Vagina (tissue), 2 donors: ENCODE data around the gene C11orf58.

ENCODE experiments used
- CTCF ChIP-seq, 3 experiments: fragments of 450-650 bp in 2 of 3; fragments of 200-600 bp in 1 of 3; sonication (generic) in 1 of 3; IDR thresholded peaks; one replicate each; pipeline ENCODE4 v1.5.1; 2017 to 2019; ENCODE audit warnings: antibody characterized with exemption in 3 of 3, mild to moderate bottlenecking in 2 of 3, moderate library complexity in 2 of 3
- POLR2A ChIP-seq, 2 donors: fragments of 450-650 bp; IDR thresholded peaks; one replicate each; pipeline ENCODE4 v1.6.1; 2017; ENCODE audit warnings: antibody characterized with exemption in 2 of 2, mild to moderate bottlenecking in 2 of 2, moderate library complexity in 2 of 2

GRCh38 chr11:16783321-16783801, 44.9 kb downstream of the C11orf58 start:
- TF ChIP-seq CTCF (IDR thresholded peaks at IDR 0.05) (no peak), POLR2A (IDR thresholded peaks at IDR 0.05) (no peak)
